8988T (cell line): ENCODE data around the gene APOBEC3G.
"Not testable (repeated sequence)": the region's sequence is repeated elsewhere in the genome, so short reads cannot be mapped to it uniquely, and the experiment has no call there.

Source experiments
- DNase-seq: peaks from one replicate; pipeline ENCODE4 v3.0.0; 2011

Gene APOBEC3G

DNA sequence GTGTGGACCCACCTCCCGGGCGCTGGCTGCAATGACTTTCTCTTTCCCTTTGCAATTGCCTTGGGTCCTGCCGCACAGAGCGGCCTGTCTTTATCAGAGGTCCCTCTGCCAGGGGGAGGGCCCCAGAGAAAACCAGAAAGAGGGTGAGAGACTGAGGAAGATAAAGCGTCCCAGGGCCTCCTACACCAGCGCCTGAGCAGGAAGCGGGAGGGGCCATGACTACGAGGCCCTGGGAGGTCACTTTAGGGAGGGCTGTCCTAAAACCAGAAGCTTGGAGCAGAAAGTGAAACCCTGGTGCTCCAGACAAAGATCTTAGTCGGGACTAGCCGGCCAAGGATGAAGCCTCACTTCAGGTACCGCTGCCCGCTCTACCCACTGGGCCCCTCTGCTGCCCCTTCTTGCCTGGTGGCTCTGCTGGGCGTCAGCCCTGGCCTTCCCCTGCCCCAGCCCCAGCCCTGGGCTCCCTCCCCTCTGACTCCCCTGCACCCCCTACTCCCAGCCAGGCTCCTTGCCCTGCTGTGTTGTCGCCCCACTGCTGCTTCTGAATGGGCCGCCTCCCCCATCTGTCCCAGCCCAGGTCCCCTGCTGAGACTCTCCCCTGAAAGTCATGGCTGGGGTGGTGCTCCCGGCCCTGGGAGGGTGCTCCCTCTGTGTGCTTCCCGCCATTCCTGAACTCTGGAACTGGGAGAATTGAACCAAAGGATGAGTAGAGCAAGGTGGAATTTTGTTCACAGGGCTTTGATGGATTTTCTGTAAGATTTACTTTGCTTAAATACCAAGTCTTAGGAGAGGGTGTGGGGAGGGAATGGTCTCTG is at the start of gene APOBEC3G:
APOBEC3G (plus strand) TSS at position 250 of the 815 bp plus-strand sequence; CDS start at position 337, 87 bp downstream.
- not testable (repeated sequence) for DNase-seq

GRCh38 chr22:39027717-39028116 is 49.4 kb upstream of the APOBEC3G start:
- DNase-seq: no peak

- DNase-seq: no peak
Observed at GRCh38 chr22:39028281-39028680, 48.8 kb upstream of the APOBEC3G start.

GRCh38 chr22:39029227-39029626 is 47.8 kb upstream of the APOBEC3G start:
- no peak for DNase-seq

- DNase-seq: no peak
Observed at GRCh38 chr22:39030705-39031104, 46.4 kb upstream of the APOBEC3G start.

- not testable (repeated sequence) for DNase-seq
Observed at GRCh38 chr22:39031434-39032295, 45.4 kb upstream of the APOBEC3G start.

GRCh38 chr22:39037071-39037470 is 40.0 kb upstream of the APOBEC3G start:
- not testable (repeated sequence) for DNase-seq

- DNase-seq: no peak
Observed at GRCh38 chr22:39039306-39040126, 37.6 kb upstream of the APOBEC3G start.

- not testable (repeated sequence) for DNase-seq
Observed at GRCh38 chr22:39040155-39040537, 36.9 kb upstream of the APOBEC3G start.

- not testable (repeated sequence) for DNase-seq
Observed at GRCh38 chr22:39040538-39041296, 36.4 kb upstream of the APOBEC3G start, which contains the start of gene APOBEC3F. APOBEC3F (plus strand) TSS chr22:39040864; CDS start chr22:39040961, 97 bp downstream.

GRCh38 chr22:39041908-39042307 is 35.2 kb upstream of the APOBEC3G start:
- no peak for DNase-seq

DNA sequence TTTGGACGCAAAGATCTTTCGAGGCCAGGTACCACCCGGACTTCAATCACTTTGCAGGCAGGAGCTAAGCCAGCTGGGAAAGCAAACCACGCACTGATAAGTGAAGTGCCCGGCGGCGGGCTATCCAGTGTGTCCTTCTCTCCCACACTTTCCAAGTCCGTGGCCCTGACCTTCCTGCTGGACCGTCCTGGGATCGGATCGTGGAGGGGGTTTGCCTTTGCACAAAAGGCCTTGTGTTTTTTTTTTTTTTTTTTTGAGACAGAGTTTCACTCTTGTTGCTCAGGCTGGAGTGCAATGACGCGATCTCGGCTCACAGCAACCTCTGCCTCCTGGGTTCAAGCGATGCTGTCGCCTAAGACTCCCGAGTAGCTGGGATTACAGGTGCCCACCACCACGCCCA is 34.0 kb upstream of the APOBEC3G start:
- not testable (repeated sequence) for DNase-seq

GRCh38 chr22:39045136-39045535 is 31.9 kb upstream of the APOBEC3G start:
- DNase-seq: not testable (repeated sequence)

DNA sequence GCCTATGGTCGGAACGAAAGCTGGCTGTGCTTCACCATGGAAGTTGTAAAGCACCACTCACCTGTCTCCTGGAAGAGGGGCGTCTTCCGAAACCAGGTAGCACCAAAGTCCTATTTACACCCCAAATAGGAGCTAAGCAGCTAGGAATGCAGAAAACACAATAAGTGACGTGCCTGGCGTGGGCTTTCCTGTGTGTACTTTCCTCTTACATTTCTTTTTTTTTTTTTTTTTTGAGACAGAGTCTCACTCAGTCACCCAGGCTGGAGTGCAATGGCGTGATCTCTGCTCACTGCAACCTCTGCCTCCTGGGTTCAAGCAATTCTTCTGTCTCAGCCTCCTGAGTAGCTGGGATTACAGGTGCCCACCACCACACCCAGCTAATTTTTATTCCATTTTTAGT is 27.6 kb upstream of the APOBEC3G start:
- not testable (repeated sequence) for DNase-seq

GRCh38 chr22:39051844-39052495 is 25.1 kb upstream of the APOBEC3G start:
- not testable (repeated sequence) for DNase-seq

- DNase-seq: no peak
Observed at GRCh38 chr22:39055658-39056057, 21.4 kb upstream of the APOBEC3G start.

DNA sequence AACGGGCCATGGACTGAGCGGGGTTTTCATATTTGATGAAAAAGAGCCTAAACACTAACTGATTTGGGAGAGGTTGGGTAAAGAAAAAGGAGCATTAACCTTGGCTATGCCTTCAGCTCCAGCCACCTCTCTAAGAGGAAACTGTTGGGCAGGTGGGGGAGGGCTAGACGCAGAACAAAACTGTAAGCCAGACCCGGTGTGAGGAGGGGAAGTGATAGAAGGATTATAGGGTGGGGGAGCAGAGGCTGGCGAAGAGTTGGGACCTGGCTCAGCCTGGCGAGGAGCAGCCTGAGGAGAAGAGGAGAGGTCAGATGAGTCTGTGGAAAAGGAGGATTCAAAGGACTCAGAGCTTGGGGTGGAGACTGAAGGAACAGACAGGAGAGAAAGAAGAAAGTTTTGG is 15.8 kb upstream of the APOBEC3G start:
- DNase-seq: not testable (repeated sequence)

DNA sequence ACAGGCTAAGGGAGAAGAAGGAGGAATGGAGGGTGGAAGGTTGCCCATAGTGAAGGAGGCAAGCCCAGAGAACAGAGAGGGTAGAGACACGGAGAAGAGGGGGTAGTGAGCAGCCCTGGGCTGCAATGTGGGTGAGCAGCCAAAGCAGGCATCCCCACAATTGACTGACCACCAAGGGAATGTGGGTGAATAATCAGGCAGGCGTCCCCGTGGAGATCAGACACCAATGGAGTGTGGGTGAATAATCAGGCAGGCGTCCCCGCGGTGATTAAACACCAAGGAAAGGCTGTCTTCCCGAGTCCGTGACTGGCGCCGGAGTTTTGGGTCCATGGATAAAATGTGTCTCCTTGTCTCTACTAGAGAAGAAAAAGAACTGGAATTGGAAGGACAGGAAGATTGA is 15.1 kb upstream of the APOBEC3G start:
- not testable (repeated sequence) for DNase-seq

GRCh38 chr22:39063904-39064303 is 13.2 kb upstream of the APOBEC3G start:
- DNase-seq: not testable (repeated sequence)

DNA sequence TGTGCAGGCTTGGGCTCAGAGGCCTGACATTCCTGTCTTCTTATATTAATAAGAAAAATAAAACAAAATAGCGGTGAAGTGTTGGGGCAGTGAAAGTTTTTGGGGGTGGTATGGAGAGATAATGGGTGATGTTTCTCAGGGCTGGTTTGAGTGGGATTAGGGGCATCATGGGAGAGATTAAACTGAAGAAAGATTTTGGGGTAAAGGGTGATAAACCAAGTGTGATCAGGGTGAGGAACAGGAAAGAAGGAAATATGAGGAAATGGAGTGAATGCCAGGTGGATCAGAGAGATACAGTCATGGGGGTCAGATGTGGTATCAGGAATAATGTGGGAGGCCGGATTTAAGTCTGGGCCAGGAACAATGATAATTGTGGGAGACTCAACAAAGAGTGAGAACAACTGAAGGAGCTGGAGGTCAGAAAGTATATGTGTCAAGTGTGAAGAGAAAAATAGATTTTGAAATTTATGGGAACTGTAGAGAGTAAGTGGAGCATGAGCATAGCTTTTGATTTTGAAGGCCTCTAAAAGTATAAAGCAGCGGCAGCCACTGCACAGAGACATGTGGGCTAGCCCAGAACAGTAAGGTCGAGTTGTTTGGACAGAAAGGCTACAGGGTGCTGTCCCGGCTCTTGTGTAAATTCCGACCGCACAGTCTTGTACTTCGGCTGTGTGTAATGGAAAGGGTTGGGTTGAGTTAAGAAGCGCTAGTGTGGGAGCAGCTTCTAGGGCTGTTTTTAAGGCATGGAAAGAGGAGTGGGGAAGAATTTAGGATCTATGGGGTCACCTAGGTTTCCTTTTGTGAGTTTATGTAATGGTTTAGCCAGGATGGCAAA is 10.4 kb upstream of the APOBEC3G start:
- not testable (repeated sequence) for DNase-seq
